SU-DHL-6 (cell line): ENCODE results near the gene NCAM2.
"Not testable (repeated sequence)": the region's sequence is repeated elsewhere in the genome, so short reads cannot be mapped to it uniquely, and the experiment has no call there.

Experiments used
- H2AFZ ChIP-seq: fragments of 200-600 bp; sonication (generic); 2 replicates; pipeline ENCODE4 v1.6.1; 2014; ENCODE audit warnings: low read depth, mild to moderate bottlenecking, moderate library complexity, mixed read lengths, antibody characterized with exemption, low read length; ENCODE audit not compliant: severe bottlenecking
- H3F3A ChIP-seq: fragments of 200-600 bp; shearing (Covaris generic); 2 replicates; pipeline ENCODE4 v1.6.0; 2016; ENCODE audit warnings: antibody characterized with exemption, mild to moderate bottlenecking; ENCODE audit not compliant: insufficient read depth
- H3K27ac ChIP-seq: fragments of 200-600 bp; sonication (generic); 2 replicates; pipeline ENCODE4 v1.5.1; 2016; ENCODE audit warnings: low read depth, mild to moderate bottlenecking, low read length, moderate library complexity, mixed read lengths
- H3K27me3 ChIP-seq: fragments of 200-600 bp; sonication (generic), shearing (Covaris generic); 2 replicates; pipeline ENCODE4 v1.6.0; 2014; ENCODE audit warnings: mild to moderate bottlenecking, low read length
- H3K36me3 ChIP-seq: fragments of 200-600 bp; sonication (generic); 2 replicates; pipeline ENCODE4 v1.6.1; 2014; ENCODE audit warnings: mild to moderate bottlenecking, low read length, mixed read lengths
- H3K4me2 ChIP-seq: fragments of 300-600, 200-600 bp; shearing (Covaris generic), sonication (generic); 2 replicates; pipeline ENCODE4 v1.6.0; 2014; ENCODE audit warnings: low read length, low read depth, mild to moderate bottlenecking; ENCODE audit not compliant: poor library complexity, severe bottlenecking
- H3K4me3 ChIP-seq: fragments of 200-600 bp; sonication (generic); 2 replicates; pipeline ENCODE4 v1.5.1; 2014; ENCODE audit warnings: antibody characterized with exemption, low read length, mild to moderate bottlenecking, mixed read lengths; ENCODE audit not compliant: insufficient read depth, poor library complexity, severe bottlenecking
- H3K79me2 ChIP-seq: fragments of 200-600 bp; sonication (generic); 2 replicates; pipeline ENCODE4 v1.6.1; 2014; ENCODE audit warnings: mild to moderate bottlenecking, low read length, moderate library complexity; ENCODE audit not compliant: insufficient read depth
- H3K9ac ChIP-seq: fragments of 200-600 bp; sonication (generic); 2 replicates; pipeline ENCODE4 v1.7.0; 2014; ENCODE audit warnings: mild to moderate bottlenecking, low read length
- H3K9me2 ChIP-seq: fragments of 200-600 bp; sonication (generic); replicated peaks from 2 replicates; pipeline ENCODE4 v1.6.1; 2014; ENCODE audit warnings: low read length; ENCODE audit not compliant: insufficient read depth
- H3K9me3 ChIP-seq: fragments of 200-600 bp; sonication (generic); 2 replicates; pipeline ENCODE4 v1.6.1; 2014; ENCODE audit warnings: low read length, mixed read lengths; ENCODE audit not compliant: insufficient read depth
- H4K20me1 ChIP-seq: fragments of 200-600 bp; sonication (generic); 2 replicates; pipeline ENCODE4 v1.6.1; 2014; ENCODE audit warnings: low read depth, mild to moderate bottlenecking, antibody characterized with exemption, low read length, moderate library complexity, mixed read lengths
- EZH2phosphoT487 ChIP-seq: fragments of 200-600 bp; sonication (generic), shearing (Covaris generic); conservative IDR thresholded peaks from 2 replicates; pipeline ENCODE4 v1.6.1; 2018; ENCODE audit warnings: mild to moderate bottlenecking, antibody characterized with exemption, low read length, moderate library complexity, mixed read lengths
- TF ChIP-seq, protein P1 (sequence below): fragments of 200-600 bp; sonication (generic); IDR thresholded peaks from one replicate; pipeline ENCODE4 v1.5.1; 2017; ENCODE audit warnings: antibody characterized with exemption, mild to moderate bottlenecking, low read length, moderate library complexity; ENCODE audit not compliant: insufficient read depth, poor library complexity, severe bottlenecking

Gene NCAM2

DNA sequence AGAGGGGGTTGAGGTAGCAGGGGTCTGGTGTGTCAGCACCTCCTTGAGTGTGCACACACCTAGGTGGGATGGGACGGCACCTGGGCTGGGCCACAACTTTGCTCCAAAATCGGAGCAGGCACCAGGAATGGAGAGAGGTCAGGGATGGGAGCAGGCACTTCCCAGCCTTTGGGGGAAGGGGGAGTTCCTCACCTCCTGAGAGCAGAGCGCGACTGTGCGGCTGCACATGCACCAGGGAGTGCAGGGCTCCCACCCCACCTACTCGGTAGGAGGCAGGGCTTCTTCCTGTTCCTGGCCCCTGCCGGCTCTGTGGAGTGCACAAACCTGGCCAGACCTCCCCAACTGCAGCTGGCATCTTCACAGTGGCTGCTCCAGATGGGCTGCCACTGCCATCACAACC lies 399.3 kb downstream of the NCAM2 start:
- no peak overlapping the region for H2AFZ ChIP-seq

DNA sequence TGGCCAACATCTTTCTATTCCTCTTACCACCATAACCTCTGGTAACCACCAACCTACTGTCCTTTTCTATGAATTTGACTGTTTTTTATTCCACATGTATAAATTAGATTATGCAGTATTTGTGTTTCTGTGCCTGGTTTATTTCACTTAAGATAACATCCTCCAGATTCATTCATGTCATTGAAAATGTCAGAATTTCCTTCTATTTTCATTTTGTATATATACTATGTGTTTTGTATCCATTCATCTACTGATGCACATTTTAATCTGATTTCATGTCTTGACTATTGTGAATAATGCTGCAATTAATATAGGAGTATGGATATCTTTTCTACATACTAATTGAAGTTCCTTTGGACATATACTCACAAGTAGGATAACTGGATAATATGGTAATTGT lies 403.2 kb downstream of the NCAM2 start:
- H3K9me3 ChIP-seq = peaks cover 57% of the 10 kb centered on the region; the same call in 1 of the 2 replicates
- no peaks in the 10 kb centered on the region for H3K79me2 ChIP-seq
- H3K9me2 ChIP-seq = no peaks in the 10 kb centered on the region
- H3K27ac ChIP-seq = no peak overlapping the region
- TF ChIP-seq EZH2phosphoT487 = no peak
- TF ChIP-seq, protein P1, sequence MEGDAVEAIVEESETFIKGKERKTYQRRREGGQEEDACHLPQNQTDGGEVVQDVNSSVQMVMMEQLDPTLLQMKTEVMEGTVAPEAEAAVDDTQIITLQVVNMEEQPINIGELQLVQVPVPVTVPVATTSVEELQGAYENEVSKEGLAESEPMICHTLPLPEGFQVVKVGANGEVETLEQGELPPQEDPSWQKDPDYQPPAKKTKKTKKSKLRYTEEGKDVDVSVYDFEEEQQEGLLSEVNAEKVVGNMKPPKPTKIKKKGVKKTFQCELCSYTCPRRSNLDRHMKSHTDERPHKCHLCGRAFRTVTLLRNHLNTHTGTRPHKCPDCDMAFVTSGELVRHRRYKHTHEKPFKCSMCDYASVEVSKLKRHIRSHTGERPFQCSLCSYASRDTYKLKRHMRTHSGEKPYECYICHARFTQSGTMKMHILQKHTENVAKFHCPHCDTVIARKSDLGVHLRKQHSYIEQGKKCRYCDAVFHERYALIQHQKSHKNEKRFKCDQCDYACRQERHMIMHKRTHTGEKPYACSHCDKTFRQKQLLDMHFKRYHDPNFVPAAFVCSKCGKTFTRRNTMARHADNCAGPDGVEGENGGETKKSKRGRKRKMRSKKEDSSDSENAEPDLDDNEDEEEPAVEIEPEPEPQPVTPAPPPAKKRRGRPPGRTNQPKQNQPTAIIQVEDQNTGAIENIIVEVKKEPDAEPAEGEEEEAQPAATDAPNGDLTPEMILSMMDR = no peak
- no peaks in the 10 kb centered on the region for H4K20me1 ChIP-seq
- H3K36me3 ChIP-seq = peaks cover 13% of the 10 kb centered on the region
- no peak overlapping the region for H2AFZ ChIP-seq
- H3K9ac ChIP-seq = no peak overlapping the region
- no peak overlapping the region for H3K4me2 ChIP-seq
- no peak overlapping the region for H3K4me3 ChIP-seq
- no peaks in the 10 kb centered on the region for H3K27me3 ChIP-seq
- H3F3A ChIP-seq = peaks cover 14% of the 10 kb centered on the region; the same call in 1 of the 2 replicates

More for the DNA sequence above, 399.3 kb downstream of the NCAM2 start:
- no peak overlapping the region for H3K4me2 ChIP-seq
- H4K20me1 ChIP-seq = no peaks in the 10 kb centered on the region
- no peaks in the 10 kb centered on the region for H3K9me2 ChIP-seq
- H3K4me3 ChIP-seq = no peak overlapping the region
- H3K27ac ChIP-seq = no peak overlapping the region
- no peaks in the 10 kb centered on the region for H3K27me3 ChIP-seq
- no peaks in the 10 kb centered on the region; the same call in 1 of the 2 replicates for H3F3A ChIP-seq
- H3K79me2 ChIP-seq = no peaks in the 10 kb centered on the region
- H3K36me3 ChIP-seq = no peaks in the 10 kb centered on the region
- H3K9ac ChIP-seq = no peak overlapping the region
- peaks cover 47% of the 10 kb centered on the region; the same call in 1 of the 2 replicates for H3K9me3 ChIP-seq
- TF ChIP-seq EZH2phosphoT487 = no peak
- TF ChIP-seq, protein P1 = no peak

DNA sequence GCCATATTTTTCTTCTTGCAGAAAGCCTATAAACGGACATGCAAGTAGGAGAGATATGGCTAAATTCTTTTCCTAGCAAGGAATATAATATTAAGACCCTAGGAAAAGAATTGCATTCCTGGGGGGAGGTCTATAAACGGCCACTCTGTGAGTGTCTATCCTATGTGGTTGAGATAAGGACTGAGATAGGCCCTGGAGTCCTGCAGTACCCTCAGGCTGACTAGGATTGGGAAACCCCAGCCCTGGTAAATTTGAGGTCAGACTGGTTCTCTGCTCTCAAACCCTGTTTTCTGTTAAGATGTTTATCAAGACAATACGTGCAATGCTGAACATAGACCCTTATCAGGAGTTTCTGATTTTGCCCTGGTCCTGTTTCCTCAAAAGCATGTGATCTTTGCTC lies 404.0 kb downstream of the NCAM2 start:
- not testable (repeated sequence) for H3K9me2 ChIP-seq, H3K9ac ChIP-seq, H3K4me3 ChIP-seq, H4K20me1 ChIP-seq, H3K27ac ChIP-seq, H3K79me2 ChIP-seq, H2AFZ ChIP-seq, H3K4me2 ChIP-seq, H3K27me3 ChIP-seq
- H3K9me3 ChIP-seq = peaks cover 55% of the 10 kb centered on the region; the same call in 1 of the 2 replicates
- H3K36me3 ChIP-seq = peaks cover 13% of the 10 kb centered on the region
- peaks cover 14% of the 10 kb centered on the region; the same call in 1 of the 2 replicates for H3F3A ChIP-seq

DNA sequence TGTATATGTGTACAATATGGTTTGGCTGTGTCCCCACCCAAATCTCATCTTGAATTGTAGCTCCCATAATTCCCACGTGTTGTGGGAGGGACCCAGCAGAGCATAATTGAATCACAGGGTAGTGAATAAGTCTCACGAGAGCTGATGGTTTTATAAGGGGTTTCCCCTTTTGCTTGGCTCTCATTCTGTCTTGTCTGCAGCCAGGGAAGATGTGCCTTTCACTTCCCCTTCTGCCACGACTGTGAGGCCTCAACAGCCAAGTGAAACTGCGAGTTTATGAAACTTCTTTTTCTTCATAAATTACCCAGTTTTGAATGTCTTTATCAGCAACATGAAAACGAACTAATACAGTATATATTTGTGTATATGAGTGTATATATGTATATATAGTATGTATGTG lies 406.1 kb downstream of the NCAM2 start:
- H3K4me3 ChIP-seq, H3K9me2 ChIP-seq, H3K79me2 ChIP-seq, H4K20me1 ChIP-seq, H3K27me3 ChIP-seq, H2AFZ ChIP-seq, H3K4me2 ChIP-seq, H3K9ac ChIP-seq: not testable (repeated sequence)
- peaks cover 41% of the 10 kb centered on the region; the same call in 1 of the 2 replicates for H3K9me3 ChIP-seq
- peaks cover 14% of the 10 kb centered on the region; the same call in 1 of the 2 replicates for H3F3A ChIP-seq
- peaks cover 13% of the 10 kb centered on the region for H3K36me3 ChIP-seq
- peak overlapping the region; percentile 19; the same call in 1 of the 2 replicates for H3K27ac ChIP-seq
